GM12891 (cell line): ENCODE data around the gene LPA.

Source experiments
- POLR2A ChIP-seq: IDR thresholded peaks from 2 replicates; pipeline ENCODE4 v1.6.1; 2011; ENCODE audit warnings: low read depth, low read length, control low read depth
- POLR2AphosphoS5 ChIP-seq: IDR thresholded peaks from 2 replicates; pipeline ENCODE4 v1.6.1; 2011; ENCODE audit warnings: low read depth, low read length, control low read depth
- SPI1 ChIP-seq: IDR thresholded peaks from 2 replicates; pipeline ENCODE4 v1.6.1; 2011; ENCODE audit warnings: low read depth, low read length, control low read depth
- TAF1 ChIP-seq: IDR thresholded peaks from 2 replicates; pipeline ENCODE4 v1.6.1; 2011; ENCODE audit warnings: low read depth, low read length, control low read depth

- TF ChIP-seq POLR2AphosphoS5, result no peak
- TF ChIP-seq POLR2A, result no peak
- no peak for TF ChIP-seq TAF1
- TF ChIP-seq SPI1, result no peak
These were observed 158.1 kb downstream of the LPA start for GRCh38 chr6:160505970-160506369.
